ENCODE data around the gene FAF1.
"Not testable (repeated sequence)": the region's sequence is repeated elsewhere in the genome, so short reads cannot be mapped to it uniquely, and the experiment has no call there.

FAF1 gene

GRCh38 chr1:50959303-50959912 is 659 bp downstream of the FAF1 start:
- DNase-seq (ENCODE audit: low spot score) = no peak

GRCh38 chr1:50955116-50955515 is 5.0 kb downstream of the FAF1 start:
- DNase-seq (ENCODE audit: low spot score) = no peak

DNA sequence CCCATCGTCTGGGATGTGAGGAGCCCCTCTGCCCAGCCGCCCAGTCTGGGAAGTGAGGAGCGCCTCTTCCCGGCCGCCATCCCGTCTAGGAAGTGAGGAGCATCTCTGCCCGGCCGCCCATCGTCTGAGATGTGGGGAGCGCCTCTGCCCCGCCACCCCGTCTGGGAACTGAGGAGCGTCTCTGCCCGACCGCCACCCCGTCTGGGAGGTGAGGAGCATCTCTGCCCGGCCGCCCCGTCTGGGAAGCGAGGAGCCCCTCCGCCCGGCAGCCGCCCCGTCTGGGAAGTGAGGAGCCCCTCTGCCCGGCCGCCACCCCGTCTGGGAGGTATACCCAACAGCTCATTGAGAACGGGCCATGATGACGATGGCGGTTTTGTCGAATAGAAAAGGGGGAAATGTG is 7.5 kb downstream of the FAF1 start:
- not testable (repeated sequence) for DNase-seq (ENCODE audit: low spot score)

DNA sequence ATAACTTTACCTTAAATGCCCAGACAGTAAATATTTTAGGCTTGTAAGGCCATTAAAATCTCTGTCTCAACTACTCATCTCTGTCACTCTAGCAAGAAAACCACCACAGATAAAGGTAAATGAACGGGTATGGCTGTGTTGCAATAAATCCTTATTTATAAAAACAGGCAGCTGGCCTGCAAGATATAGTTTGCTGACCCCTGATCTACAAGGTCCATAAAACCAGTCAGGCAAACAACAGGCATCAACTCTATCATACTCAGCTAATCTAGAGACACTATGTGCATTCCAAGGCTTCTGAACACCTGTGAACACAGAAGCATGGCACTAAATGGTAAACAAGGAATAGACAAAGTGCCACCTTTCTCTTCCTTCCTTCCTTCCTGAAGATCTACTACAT is 9.7 kb downstream of the FAF1 start:
- DNase-seq (ENCODE audit: low spot score) = no peak

DNA sequence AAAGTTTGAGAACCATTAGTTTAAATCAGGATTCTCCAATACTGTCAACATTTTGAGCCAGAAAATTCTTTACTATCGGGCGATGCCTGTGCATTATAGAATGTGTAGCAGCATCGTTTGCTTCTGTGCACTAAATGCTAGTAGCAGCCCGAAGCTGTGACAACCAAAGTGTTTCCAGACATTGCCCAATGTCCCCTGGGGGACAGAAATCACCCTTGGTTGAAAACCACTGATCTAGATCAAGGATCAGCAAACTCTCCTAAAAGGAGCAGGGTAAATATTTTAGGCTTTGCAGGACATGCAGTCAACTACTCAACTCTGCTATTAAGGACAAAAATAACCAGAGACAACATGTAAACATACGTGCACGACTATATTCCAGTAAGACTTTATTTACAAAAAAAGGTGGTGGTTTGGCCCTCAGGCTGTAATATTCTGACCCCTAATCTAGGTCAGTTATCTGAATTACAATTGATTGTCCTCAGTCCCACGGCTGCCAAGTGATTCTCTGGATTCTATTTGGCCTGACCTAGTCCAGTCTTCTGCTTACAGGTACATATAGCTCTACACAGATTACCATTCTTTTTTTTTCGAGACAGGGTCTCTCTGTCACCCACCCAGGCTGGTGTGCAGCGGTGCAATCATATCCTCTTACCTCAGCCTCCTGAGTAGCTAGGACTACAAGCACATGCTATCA is 10.6 kb downstream of the FAF1 start:
- DNase-seq (ENCODE audit: low spot score) = no peak

DNA sequence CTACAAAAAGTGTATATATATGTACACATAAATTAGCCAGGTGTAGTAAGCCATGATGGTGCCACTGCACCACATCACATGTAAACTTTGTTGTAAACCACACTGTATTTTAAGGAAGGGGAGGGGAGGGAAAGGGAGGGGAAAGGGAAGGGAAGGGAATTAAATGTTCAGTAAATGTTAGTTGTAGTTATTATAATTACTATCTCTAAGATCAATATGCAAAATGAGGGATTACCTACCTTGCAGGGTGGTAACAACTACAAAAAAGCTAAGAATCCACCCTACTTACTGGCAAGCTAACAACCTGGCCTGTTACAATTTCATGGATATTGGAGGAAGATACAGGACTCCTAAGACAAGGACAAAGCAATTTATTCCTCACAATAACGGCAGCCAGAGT is 17.7 kb downstream of the FAF1 start:
- DNase-seq (ENCODE audit: low spot score) = no peak

GRCh38 chr1:50940291-50940690 is 19.8 kb downstream of the FAF1 start:
- DNase-seq (ENCODE audit: low spot score) = no peak

- no peak for DNase-seq (ENCODE audit: low spot score)
These were observed 23.7 kb downstream of the FAF1 start for GRCh38 chr1:50936321-50936720.

- DNase-seq (ENCODE audit: low spot score) = not testable (repeated sequence)
These were observed 24.8 kb downstream of the FAF1 start for GRCh38 chr1:50935276-50935675.

DNA sequence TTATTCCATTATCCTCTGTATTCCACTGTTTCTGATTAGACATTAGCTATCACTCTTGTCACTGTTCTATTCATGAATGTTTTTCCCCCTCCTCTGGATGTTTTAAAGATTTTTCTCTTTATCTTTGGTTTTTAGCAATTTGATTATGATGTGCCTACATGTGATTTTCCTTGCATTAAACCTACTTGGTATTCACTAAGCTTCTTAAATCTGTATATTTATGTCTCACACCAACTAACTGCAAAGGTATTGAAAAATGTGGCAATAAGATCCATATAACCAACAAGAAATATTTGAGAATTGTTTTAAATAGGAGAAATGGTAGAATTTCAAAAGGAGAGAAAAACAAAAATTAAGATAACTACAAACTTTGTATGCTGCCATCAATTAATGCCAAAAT is 25.2 kb downstream of the FAF1 start:
- DNase-seq (ENCODE audit: low spot score) = no peak

GRCh38 chr1:50933770-50934169 is 26.3 kb downstream of the FAF1 start:
- not testable (repeated sequence) for DNase-seq (ENCODE audit: low spot score)

GRCh38 chr1:50932043-50932442 is 28.0 kb downstream of the FAF1 start:
- DNase-seq (ENCODE audit: low spot score) = not testable (repeated sequence)

DNA sequence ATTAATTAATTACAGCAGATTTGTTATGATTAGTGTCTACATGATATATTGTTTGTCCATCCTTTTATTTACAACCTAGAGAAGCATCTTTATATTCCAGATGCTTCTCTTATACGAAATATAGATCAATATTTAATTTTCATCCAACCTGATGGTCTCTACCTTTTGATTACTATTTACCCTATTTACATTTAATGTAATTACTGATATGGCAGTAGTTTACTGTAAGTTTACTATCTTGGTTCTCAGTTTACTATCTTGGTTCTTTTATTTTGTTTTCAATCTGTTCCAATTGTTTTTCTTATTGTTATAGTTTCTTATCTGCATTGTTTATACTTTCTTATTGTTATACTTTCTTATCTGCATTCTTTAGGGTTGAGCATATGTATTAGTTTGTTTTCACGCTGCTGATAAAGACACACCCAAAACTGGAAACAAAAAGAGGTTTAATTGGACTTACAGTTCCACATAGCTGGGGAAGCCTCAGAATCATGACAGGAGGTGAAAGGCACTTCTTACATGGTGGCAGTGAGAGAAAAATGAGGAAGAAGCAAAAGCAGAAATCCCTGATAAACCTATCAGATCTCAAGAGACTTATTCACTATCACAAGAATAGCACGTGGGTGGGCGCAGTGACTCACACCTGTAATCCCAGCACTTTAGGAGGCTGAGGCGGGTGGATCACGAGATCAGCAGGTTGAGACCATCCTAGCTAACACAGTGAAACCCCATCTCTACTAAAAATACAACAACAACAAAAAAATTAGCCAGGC is 28.9 kb downstream of the FAF1 start:
- no peak for DNase-seq (ENCODE audit: low spot score)

DNA sequence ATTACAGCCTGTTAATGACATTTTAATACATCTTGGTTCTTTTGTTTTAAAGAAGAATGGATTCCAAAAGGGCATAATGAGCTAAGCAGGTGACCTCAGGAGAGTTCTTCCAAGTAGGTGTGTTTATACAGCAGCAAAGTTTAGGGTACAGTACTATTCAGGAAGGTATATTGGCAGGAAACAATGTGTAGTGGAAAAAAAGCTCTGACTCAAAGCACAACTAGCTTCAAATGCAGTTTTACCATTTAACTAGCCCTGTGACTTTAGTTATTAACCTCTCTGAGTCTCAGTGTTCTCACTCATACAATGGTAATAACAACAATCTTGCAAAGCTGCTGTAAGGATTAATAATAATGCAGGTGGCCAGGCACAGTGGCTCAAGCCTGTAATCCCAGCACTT is 29.9 kb downstream of the FAF1 start:
- no peak for DNase-seq (ENCODE audit: low spot score)

- no peak for DNase-seq (ENCODE audit: low spot score)
These were observed 30.6 kb downstream of the FAF1 start for GRCh38 chr1:50929376-50929958.

GRCh38 chr1:50923564-50923963 is 36.5 kb downstream of the FAF1 start:
- no peak for DNase-seq (ENCODE audit: low spot score)

GRCh38 chr1:50921029-50921428 is 39.0 kb downstream of the FAF1 start:
- DNase-seq (ENCODE audit: low spot score) = no peak

DNA sequence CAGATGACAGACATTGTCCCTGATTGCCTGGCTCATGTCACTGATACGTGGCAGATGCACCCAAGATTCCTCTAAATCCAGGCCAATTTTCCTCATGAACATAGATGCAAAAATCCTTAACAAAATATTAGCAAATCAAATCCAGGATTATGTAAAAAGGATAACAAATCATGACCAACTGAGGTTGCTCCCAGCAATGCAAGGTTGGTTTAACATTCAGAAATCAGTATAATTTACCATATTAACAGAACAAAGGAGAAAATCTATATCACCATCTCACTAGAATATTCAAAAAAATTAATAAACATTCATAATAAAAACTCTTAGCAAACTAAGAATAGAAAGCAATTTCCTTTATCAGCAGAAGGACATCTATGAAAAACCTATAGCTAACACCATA is 39.7 kb downstream of the FAF1 start:
- no peak for DNase-seq (ENCODE audit: low spot score)

DNA sequence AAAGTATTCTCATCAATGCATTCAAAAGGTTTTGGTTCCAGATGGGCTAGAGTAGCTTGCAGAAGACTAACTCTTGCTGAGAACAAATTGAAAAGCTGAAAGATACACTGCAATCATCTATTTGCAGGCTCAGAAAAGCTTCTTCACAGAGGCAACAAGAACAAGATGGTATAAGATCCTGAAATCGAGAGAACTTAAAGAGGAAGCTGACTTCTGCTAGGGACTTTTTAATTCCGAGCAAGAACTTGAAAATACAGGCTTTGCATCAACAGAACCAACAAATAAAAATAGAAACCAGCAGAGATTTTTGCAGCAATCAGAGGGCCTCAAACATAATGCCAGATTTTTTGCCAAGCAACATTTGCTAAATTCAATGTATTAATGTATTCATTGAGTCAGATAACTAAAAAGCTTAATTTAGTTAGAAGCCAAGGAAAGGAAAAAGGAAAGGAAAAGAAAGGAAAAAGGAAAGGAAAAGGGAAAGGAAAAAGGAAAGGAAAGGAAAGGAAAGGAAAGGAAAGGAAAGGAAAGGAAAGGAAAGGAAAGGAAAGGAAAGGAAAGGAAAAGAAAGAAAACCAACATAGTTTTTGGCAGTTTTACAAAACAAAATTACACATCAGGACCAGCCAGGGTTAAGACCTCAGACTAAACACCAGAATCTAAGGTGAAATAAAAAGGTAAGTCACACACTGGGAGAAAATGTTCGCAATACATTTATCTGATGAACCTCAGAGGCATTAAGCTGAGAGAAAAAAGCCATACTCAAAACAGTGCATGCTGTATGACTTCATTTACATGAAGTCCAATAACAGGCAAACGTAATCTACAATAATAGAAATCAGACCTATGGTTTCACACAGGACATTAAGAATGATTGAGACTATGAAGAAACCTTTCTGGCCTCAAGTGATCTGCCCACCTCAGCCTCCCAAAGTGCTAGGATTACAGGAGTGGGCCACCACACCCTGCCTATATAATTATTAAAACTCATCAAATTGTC is 42.6 kb downstream of the FAF1 start:
- no peak for DNase-seq (ENCODE audit: low spot score)

- DNase-seq (ENCODE audit: low spot score) = no peak
These were observed 44.4 kb downstream of the FAF1 start for GRCh38 chr1:50915621-50916020.

GRCh38 chr1:50913954-50914353 is 46.1 kb downstream of the FAF1 start:
- DNase-seq (ENCODE audit: low spot score) = no peak

- DNase-seq (ENCODE audit: low spot score) = not testable (repeated sequence)
These were observed 49.7 kb downstream of the FAF1 start for GRCh38 chr1:50910356-50910755.

All from left forelimb (tissue), 1 donor.